ENCODE data around the gene KCNAB1. TPM values are rescaled to one million over a fixed set of nuclear protein-coding genes. Genes with fewer than 3 reads are reported as not detected.

KCNAB1 gene
- total and polyA plus RNA-seq, 10 of the 15 experiments (the other 5 are each of a cell fraction or from before 2014, with no cell fraction given): 0.11 to 0.69 (median 0.43) TPM; not detected in 6

- intact Hi-C loops (cut with micrococcal nuclease; ENCODE audit: unreplicated experiment): no loop called here
- 0% methylated on average over 1 of the region's 1 CpG for WGBS (ENCODE audit: insufficient coverage, insufficient replicate concordance, low lambda C conversion rate, missing lambda C conversion rate)
- ChIA-PET RAD21 (ENCODE audit: unreplicated experiment) (no interaction called here), CTCF (no interaction called here), POLR2A (no interaction called here), SMC1A (ENCODE audit: uncharacterized antibody, unreplicated experiment) (interaction anchor here (0.8 to 1.1 kb wide), 2 partner anchors 13 to 202 kb away, joined by 3 to 4 read pairs; no protein-coding TSS in a partner anchor)
- no peak for ATAC-seq
- Histone ChIP-seq H3K36me3 (ENCODE audit: control insufficient read depth in 2 of 2, insufficient read depth in 2 of 2, low read length in 1 of 2) (no peaks in the 10 kb centered on the region), H3K4me3 (no peak overlapping the region), H3K27me3 (replicated peaks in 1 of 2; ENCODE audit: control insufficient read depth in 2 of 2, insufficient read depth in 2 of 2, low read length in 1 of 2) (no peaks in the 10 kb centered on the region; a peak in 1 of 4 replicates), H3K9me3 (replicated peaks; ENCODE audit: control insufficient read depth, insufficient read depth, low read length) (no peaks in the 10 kb centered on the region), H3K9ac (ENCODE audit: control insufficient read depth, insufficient read depth, low read length) (no peak overlapping the region), H2AFZ (ENCODE audit: control insufficient read depth, low read depth, low read length) (no peak overlapping the region), H3K4me1 (ENCODE audit: control insufficient read depth, insufficient read depth, low read length) (no peaks in the 10 kb centered on the region), H4K20me1 (ENCODE audit: control insufficient read depth, insufficient read depth) (no peaks in the 10 kb centered on the region), H3K27ac (ENCODE audit: control insufficient read depth, insufficient read depth) (no peak overlapping the region), H3K79me2 (ENCODE audit: control insufficient read depth, insufficient read depth, low read length) (no peaks in the 10 kb centered on the region), H3K4me2 (ENCODE audit: control insufficient read depth, insufficient read depth) (no peak overlapping the region)
- TF ChIP-seq JUND (IDR thresholded peaks at IDR 0.05; ENCODE audit: low read depth, low read length) (no peak), ZBTB40 (IDR thresholded peaks at IDR 0.05; ENCODE audit: borderline replicate concordance) (no peak), POU2F2 (IDR thresholded peaks at IDR 0.05; ENCODE audit: borderline replicate concordance, low read depth, low read length) (no peak), NBN (IDR thresholded peaks at IDR 0.05) (no peak), ZNF384 (IDR thresholded peaks at IDR 0.05; ENCODE audit: borderline replicate concordance, low read depth, low read length) (no peak), PAX5 (IDR thresholded peaks at IDR 0.05; ENCODE audit: borderline replicate concordance, low read depth, low read length) (no peak), ATF7 (IDR thresholded peaks at IDR 0.05; ENCODE audit: low read depth) (no peak), REST (IDR thresholded peaks at IDR 0.05; ENCODE audit: low read depth, low read length) (no peak), SMARCA5 (IDR thresholded peaks at IDR 0.05) (no peak), CHD2 (IDR thresholded peaks at IDR 0.05; ENCODE audit: borderline replicate concordance, low read depth, low read length) (no peak)
- BruUV-seq (replicated peaks): no TSS peak
- no peak for FAIRE-seq
- in situ Hi-C loops (cut with MboI): no loop called here
- DNase-seq (ENCODE audit: low read depth, low spot score): no peak
Measured at GRCh38 chr3:156253150-156253549, 132.8 kb downstream of the KCNAB1 start.
